H1 (cell line): ENCODE results near the gene C11orf58. TPM values are rescaled to one million over a fixed set of nuclear protein-coding genes. Genes with fewer than 3 reads are reported as not detected.

Experiments
- BRCA1 ChIP-seq: IDR thresholded peaks from 2 replicates; pipeline ENCODE4 v1.6.1; 2012; ENCODE audit warnings: low read depth, low read length, improper control_type of control experiment
- polyA plus RNA-seq, 7 experiments: library from polyadenylated mRNA; depleted of rRNA in 3 of 7; stranded (reverse) in 5 of 7; unstranded in 2 of 7; fragments of >200 nt in 5 of 7; fragments of 200-250 nt in 2 of 7; gene quantifications; 1 replicate in 5 of 7; 2 replicates in 1 of 7; 4 replicates in 1 of 7; pipeline versions ENCODE4 v1.2.1 to v1.2.3, GENCODE V29; 2011 to 2013; ENCODE audit warnings: missing spikeins in 2 of 7, mixed read lengths in 2 of 7
- total RNA-seq: library from RNA; stranded (reverse); fragmentation: NEBNext Ultra II Directional; extraction: Animal tissue kit (Norgen Biotek cat#: 25700); gene quantifications from 2 replicates; pipeline ENCODE4 v1.2.1, GENCODE V29; 2021

The C11orf58 gene
- total and polyA plus RNA-seq, 2 of the 8 experiments (the other 6 are each of a cell fraction or from before 2014, with no cell fraction given) = 70.7 to 181 TPM

DNA sequence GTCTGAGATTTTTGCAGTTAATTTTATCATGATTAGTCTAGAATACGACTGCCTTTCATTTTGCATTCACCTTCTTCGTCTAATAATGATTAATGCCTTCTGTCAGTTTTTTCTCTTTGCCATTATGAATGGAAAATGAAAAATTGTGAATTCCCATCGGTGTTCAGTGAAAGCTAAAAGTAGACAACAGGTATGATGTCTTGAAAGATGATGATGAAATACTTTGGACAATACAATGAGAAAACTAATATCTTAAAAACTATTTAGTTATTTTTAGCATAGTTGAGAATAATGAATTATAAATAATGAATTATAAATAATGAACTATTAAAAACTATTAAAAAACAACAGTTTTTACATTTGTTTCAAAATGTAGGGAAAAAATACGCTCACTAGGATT, 5.0 kb downstream of the C11orf58 start (continued):
- no peak for TF ChIP-seq BRCA1
